Fibroblast of mammary gland (primary cell): ENCODE data around the gene WSCD2.

Source experiments
- DNase-seq: peaks from one replicate; pipeline ENCODE4 v3.0.0-alpha.2; 2010; ENCODE audit warnings: low read depth
- H3K4me3 ChIP-seq: 2 replicates; pipeline ENCODE4 v1.5.1; 2011; ENCODE audit warnings: low read depth, mild to moderate bottlenecking, low read length, moderate library complexity; ENCODE audit not compliant: control insufficient read depth
- CTCF ChIP-seq: conservative IDR thresholded peaks from 2 replicates; pipeline ENCODE4 v1.5.1; 2011; ENCODE audit warnings: low read depth, low read length, inconsistent platforms; ENCODE audit not compliant: control insufficient read depth, insufficient read depth

Gene WSCD2

GRCh38 chr12:108090932-108091678 is 38.0 kb upstream of the WSCD2 start:
- H3K4me3 ChIP-seq, result no peak overlapping the region
- no peak for TF ChIP-seq CTCF
- no peak for DNase-seq

- DNase-seq, result no peak
- H3K4me3 ChIP-seq, result no peak overlapping the region
- no peak for TF ChIP-seq CTCF
Measured at GRCh38 chr12:108091679-108092051, 37.4 kb upstream of the WSCD2 start.

- no peak for TF ChIP-seq CTCF
- no peak overlapping the region for H3K4me3 ChIP-seq
- DNase-seq, result no peak
Measured at GRCh38 chr12:108093209-108093608, 35.9 kb upstream of the WSCD2 start.

- TF ChIP-seq CTCF, result no peak
- no peak for DNase-seq
- no peak overlapping the region for H3K4me3 ChIP-seq
Measured at GRCh38 chr12:108094056-108094649, 34.9 kb upstream of the WSCD2 start.

GRCh38 chr12:108097160-108097911 is 31.8 kb upstream of the WSCD2 start:
- DNase-seq, result no peak
- H3K4me3 ChIP-seq, result no peak overlapping the region

GRCh38 chr12:108098374-108098773 is 30.7 kb upstream of the WSCD2 start:
- no peak for TF ChIP-seq CTCF
- no peak overlapping the region for H3K4me3 ChIP-seq
- no peak for DNase-seq

More at GRCh38 chr12:108097160-108097911, 31.8 kb upstream of the WSCD2 start:
- TF ChIP-seq CTCF, result no peak
